AG09309 (cell line): Measurements from ENCODE around the gene FBXW12.

Experiments used
- DNase-seq: peaks from one replicate; pipeline ENCODE4 v3.0.0-alpha.2; 2010; ENCODE audit warnings: low read depth
- H3K4me3 ChIP-seq: 2 replicates; pipeline ENCODE4 v1.5.1; 2011; ENCODE audit warnings: mild to moderate bottlenecking, low read depth, low read length, moderate library complexity; ENCODE audit not compliant: control insufficient read depth
- CTCF ChIP-seq: IDR thresholded peaks from 2 replicates; pipeline ENCODE4 v1.5.1; 2011; ENCODE audit warnings: mild to moderate bottlenecking, low read depth, low read length, inconsistent platforms; ENCODE audit not compliant: insufficient read depth, control insufficient read depth; ENCODE audit errors: missing control alignments

FBXW12 gene

DNA sequence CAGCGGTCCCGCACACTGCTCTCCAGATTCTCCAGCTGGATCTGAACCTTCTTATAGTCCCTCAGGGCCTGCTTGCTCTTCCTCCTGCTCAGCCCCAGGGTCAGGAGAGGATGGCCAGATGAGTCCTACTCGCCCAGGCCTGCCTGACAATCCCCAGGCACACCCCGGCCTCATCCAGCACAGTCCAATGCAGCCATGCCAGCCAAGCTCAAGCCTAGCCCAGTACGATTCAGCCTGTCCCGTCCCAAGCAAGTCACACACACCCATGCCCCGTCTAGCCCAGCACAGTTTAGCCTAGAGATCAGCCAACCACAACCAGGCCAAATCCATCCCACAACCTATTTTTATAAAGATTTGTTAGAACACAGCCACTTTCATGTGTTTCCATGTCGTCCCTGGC lies 41.1 kb downstream of the FBXW12 start:
- no peak for DNase-seq
- TF ChIP-seq CTCF = no peak
- H3K4me3 ChIP-seq = no peak overlapping the region

DNA sequence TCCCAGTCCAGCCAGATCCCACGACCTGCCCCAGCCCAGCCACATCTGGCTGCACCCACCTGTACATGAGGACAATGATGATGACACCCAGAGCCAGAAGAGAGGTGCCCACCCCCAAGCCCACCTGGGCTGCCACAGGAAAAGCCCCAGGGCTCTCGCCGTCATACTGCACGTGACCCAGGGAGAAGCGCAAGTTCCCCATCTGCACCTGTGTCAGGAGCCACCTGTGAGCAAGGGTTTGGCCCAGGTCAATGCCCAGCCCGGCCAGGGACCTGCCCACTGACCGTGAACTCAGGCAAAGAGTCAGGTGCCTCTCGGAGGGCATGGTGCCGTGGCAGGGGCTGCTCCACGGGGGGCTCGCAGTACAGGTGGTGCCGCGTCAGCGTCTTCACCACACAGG lies 41.6 kb downstream of the FBXW12 start:
- H3K4me3 ChIP-seq = no peak overlapping the region
- DNase-seq = no peak
- TF ChIP-seq CTCF = no peak

DNA sequence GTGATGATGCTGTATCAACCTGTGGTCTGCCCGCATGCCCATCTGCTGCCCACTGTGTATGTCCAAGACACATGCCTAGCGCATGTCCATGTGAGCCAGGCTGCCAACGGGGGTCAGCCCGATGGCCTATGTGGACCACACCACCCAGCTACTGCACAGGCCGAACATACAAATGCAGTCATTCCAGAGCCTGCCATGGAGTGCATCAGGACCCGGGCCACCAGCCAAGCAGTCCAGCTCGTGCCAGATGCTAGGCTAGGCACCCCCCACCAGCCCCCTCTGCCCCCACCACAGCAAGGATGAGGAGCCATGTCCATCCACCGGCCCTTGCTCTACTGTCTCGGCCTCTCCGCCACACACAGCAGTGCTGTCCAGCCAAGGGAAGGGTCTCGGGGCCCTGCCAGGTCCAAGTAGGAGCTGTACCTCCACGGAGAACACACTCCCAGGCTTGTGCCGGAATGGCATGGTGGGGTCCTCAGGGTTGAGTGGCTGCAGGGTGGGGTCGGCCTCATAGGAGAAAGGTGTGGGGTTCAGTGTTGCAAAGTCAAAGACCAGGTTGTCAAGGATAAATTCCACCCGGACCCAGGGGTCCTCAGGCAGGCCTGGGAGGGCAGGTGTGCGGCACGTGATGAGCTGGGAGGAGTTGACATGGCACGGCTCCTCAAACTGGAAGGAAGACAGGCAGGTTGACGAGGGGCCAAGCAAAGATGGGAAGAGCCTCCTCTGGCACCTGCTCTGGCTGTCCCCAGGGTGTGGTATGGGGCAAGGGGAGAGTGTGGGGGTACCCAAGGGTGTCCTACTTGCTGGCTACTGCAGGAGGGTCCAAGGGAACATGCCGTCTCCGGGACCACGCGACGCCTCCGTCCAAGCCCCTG lies 42.6 kb downstream of the FBXW12 start:
- DNase-seq = no peak
- TF ChIP-seq CTCF = no peak
- H3K4me3 ChIP-seq = no peak overlapping the region

DNA sequence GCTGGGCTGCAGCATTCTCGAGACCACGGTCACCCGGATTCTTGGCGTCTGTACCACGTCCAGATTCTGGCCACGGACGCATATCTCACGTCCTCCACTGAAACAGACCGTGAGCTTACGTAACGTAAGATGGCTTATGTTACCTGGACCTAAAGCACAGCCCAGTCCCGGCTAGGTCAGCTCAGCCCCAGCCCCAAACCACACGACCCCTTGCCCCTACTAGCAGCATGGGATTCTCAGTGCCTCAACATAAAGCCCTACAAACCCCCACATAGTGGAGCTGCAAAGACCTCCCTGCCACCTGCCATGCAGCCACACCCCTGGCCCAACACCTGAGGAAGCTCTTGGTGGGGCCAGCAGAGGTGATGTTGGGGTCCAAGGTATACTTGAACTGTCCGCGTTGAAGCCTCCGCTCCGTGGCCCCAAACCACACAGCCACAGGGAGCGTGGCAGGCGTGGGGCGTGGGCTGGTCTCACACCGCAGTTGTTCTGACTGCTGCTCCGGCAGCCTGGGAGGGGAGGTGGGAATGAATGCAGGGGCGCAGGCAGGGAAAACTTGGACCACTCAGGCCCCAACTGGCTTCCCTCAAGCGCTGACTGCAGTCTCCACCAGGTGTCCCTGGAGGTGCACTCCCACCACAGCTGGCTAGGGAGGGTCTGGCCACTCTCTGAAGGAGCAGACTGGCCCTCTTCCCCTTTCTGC lies 43.4 kb downstream of the FBXW12 start:
- no peak overlapping the region for H3K4me3 ChIP-seq
- no peak for DNase-seq
- TF ChIP-seq CTCF = no peak

DNA sequence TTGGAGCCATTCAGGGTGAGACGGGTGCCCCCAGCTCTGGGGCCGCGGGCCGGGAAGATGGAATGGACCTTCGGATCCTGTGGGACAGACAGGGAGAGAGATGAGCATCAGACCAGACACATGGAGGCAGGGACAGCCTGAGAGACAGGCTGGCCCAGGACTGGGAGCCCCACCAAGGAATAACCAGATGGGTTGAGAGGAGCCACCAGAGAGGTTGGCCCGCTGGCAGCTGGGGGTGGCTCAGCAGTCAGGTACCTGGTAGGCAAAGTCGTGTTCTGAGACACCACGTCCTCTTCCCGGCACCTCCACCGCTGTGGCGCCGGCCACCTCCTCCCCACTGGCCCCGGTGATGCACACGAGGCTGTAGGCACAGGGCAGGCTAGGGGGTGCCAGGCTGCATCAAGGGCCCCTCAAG lies 44.1 kb downstream of the FBXW12 start:
- TF ChIP-seq CTCF = no peak
- no peak overlapping the region for H3K4me3 ChIP-seq
- DNase-seq = no peak

DNA sequence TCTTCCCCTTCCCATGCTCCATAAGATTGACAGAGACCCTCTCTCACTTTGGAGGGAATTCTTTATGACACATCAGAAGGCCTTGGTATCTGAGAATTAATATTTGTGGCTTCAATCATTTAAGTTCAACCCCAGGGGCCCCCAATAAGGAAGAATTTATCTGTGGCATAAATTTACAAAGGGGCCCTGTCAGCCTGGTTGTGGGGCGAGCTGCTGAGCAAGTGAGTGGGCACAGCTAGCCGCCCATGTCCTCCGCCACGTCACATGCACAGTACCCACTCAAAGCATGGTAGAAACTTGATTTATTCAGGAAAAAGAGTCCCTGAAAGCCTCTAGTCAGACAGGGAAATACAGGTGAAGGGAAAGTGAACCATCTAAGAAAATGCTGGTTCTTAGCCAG lies 44.5 kb downstream of the FBXW12 start:
- no peak overlapping the region for H3K4me3 ChIP-seq
- no peak for DNase-seq
- TF ChIP-seq CTCF = no peak
